Astrocyte (in vitro differentiated cells and primary cell): ENCODE measurements around the gene PTPRT. TPM values are rescaled to one million over a fixed set of nuclear protein-coding genes. Genes with fewer than 3 reads are reported as not detected.

Experiments
- DNase-seq: peaks from one replicate; pipeline ENCODE4 v3.0.0-alpha.2; 2010; ENCODE audit warnings: low read depth
- FAIRE-seq: peaks from 2 replicates; lab custom pipeline; 2011; peaks lifted over from hg19 to GRCh38; lab: Jason Lieb, UNC
- H2AFZ ChIP-seq: 2 replicates; pipeline ENCODE4 v1.6.0; 2012; ENCODE audit warnings: low read depth, low read length, inconsistent platforms
- H3K27ac ChIP-seq: 2 replicates; pipeline ENCODE4 v1.5.1; 2011; ENCODE audit warnings: low read depth, low read length, inconsistent platforms
- H3K27me3 ChIP-seq: 2 replicates; pipeline ENCODE4 v1.6.0; 2011; ENCODE audit warnings: low read length, inconsistent platforms; ENCODE audit not compliant: insufficient read depth
- H3K36me3 ChIP-seq: 2 replicates; pipeline ENCODE4 v1.5.1; 2011; ENCODE audit warnings: low read length, inconsistent platforms; ENCODE audit not compliant: insufficient read depth
- H3K4me1 ChIP-seq: 2 replicates; pipeline ENCODE4 v1.5.1; 2011; ENCODE audit warnings: low read length, inconsistent platforms; ENCODE audit not compliant: insufficient read depth
- H3K4me2 ChIP-seq: 2 replicates; pipeline ENCODE4 v1.6.0; 2012; ENCODE audit warnings: low read length, inconsistent platforms
- H3K4me3 ChIP-seq: 2 replicates; pipeline ENCODE4 v1.5.1; 2011; ENCODE audit warnings: low read depth, mild to moderate bottlenecking, low read length, inconsistent platforms; ENCODE audit not compliant: insufficient read depth
- H3K79me2 ChIP-seq: 2 replicates; pipeline ENCODE4 v1.6.0; 2012; ENCODE audit warnings: mild to moderate bottlenecking, low read length, inconsistent platforms; ENCODE audit not compliant: insufficient read depth
- H3K9ac ChIP-seq: 2 replicates; pipeline ENCODE4 v1.6.0; 2012; ENCODE audit warnings: mild to moderate bottlenecking, low read length, inconsistent platforms
- H3K9me3 ChIP-seq: 2 replicates; pipeline ENCODE4 v1.5.1; 2012; ENCODE audit warnings: low read depth, mild to moderate bottlenecking, low read length, inconsistent platforms; ENCODE audit not compliant: insufficient read depth
- H4K20me1 ChIP-seq: 2 replicates; pipeline ENCODE4 v1.6.0; 2012; ENCODE audit warnings: low read length, inconsistent platforms; ENCODE audit not compliant: insufficient read depth
- H3K27ac Mint-ChIP-seq: one replicate; pipeline ENCODE4 v1.8.0; 2021; ENCODE audit warnings: mild to moderate bottlenecking, mixed read lengths; ENCODE audit not compliant: unreplicated experiment
- H3K27me3 Mint-ChIP-seq: one replicate; pipeline ENCODE4 v1.8.0; 2021; ENCODE audit warnings: low read depth, mixed read lengths; ENCODE audit not compliant: unreplicated experiment
- H3K36me3 Mint-ChIP-seq: one replicate; pipeline ENCODE4 v1.8.0; 2021; ENCODE audit warnings: low read depth, mixed read lengths; ENCODE audit not compliant: unreplicated experiment
- H3K4me1 Mint-ChIP-seq: one replicate; pipeline ENCODE4 v1.8.0; 2021; ENCODE audit warnings: low read depth, mixed read lengths; ENCODE audit not compliant: unreplicated experiment
- H3K4me3 Mint-ChIP-seq: one replicate; pipeline ENCODE4 v1.8.0; 2021; ENCODE audit warnings: mild to moderate bottlenecking, moderate library complexity, mixed read lengths; ENCODE audit not compliant: unreplicated experiment
- H3K9me3 Mint-ChIP-seq: one replicate; pipeline ENCODE4 v1.8.0; 2021; ENCODE audit warnings: mild to moderate bottlenecking, mixed read lengths; ENCODE audit not compliant: unreplicated experiment
- CTCF ChIP-seq: IDR thresholded peaks from 2 replicates; pipeline ENCODE4 v1.5.1; 2011; ENCODE audit warnings: low read depth, mild to moderate bottlenecking, inconsistent platforms, low read length, moderate library complexity; ENCODE audit not compliant: insufficient read depth
- EZH2 ChIP-seq: IDR thresholded peaks from 2 replicates; pipeline ENCODE4 v1.6.1; 2012; ENCODE audit warnings: mild to moderate bottlenecking, low read length, inconsistent platforms; ENCODE audit not compliant: insufficient read depth
- total RNA-seq: library from RNA; stranded (reverse); gene quantifications from 2 replicates; pipeline ENCODE4 v1.2.1, GENCODE V29; 2021

The PTPRT gene
- total RNA-seq, 1 donor from 2014 or later = 0.25 TPM

GRCh38 chr20:43095034-43095433, 94.7 kb downstream of the PTPRT start:
- DNase-seq (no peak), FAIRE-seq (no peak)
- Mint-ChIP-seq H3K4me3 (no peak overlapping the region), H3K4me1 (no peaks in the 10 kb centered on the region), H3K36me3 (no peaks in the 10 kb centered on the region), H3K9me3 (peaks cover 4% of the 10 kb centered on the region), H3K27me3 (peaks cover 2% of the 10 kb centered on the region), H3K27ac (no peak overlapping the region)
- no peak overlapping the region for H3K9ac ChIP-seq
- H3K27me3 ChIP-seq = no peaks in the 10 kb centered on the region
- no peak overlapping the region for H3K4me3 ChIP-seq
- no peak overlapping the region for H3K4me2 ChIP-seq
- no peak overlapping the region for H2AFZ ChIP-seq
- peaks cover 3% of the 10 kb centered on the region for H3K9me3 ChIP-seq
- no peaks in the 10 kb centered on the region for H3K4me1 ChIP-seq
- no peaks in the 10 kb centered on the region for H3K79me2 ChIP-seq
- no peak overlapping the region for H3K27ac ChIP-seq
- H4K20me1 ChIP-seq = no peaks in the 10 kb centered on the region
- TF ChIP-seq CTCF (no peak), EZH2 (no peak)
- no peaks in the 10 kb centered on the region for H3K36me3 ChIP-seq

DNA sequence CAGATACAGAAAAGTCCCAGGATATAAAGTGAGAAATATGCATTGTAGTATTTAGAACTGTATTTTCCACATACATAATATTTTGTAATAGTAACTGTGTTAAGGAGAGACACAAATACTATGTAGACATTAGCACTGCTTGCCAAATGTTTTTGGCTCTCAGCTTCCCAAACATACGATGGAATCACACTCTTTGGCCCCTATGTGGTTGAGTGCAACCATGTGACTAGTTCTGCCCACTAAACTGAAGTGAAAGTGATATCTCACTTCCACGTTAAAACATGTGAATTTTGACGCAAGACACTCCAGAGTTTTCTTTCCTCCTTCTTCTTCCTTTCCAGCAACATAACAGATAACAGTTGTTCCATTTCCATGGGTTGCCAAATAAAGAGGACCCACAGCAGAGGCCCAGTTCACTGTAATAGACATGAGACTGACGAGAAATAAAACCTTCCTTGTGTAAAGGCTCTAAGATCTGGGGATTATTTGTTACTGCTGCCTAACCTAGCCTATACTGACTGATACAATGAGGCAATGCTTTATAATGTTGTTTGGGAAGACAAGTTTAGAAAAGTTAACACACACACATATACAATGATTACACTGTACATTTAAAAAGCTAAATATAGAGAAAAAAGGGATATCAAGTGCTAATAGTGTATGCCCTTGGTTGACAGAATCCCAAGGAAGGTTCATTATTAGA, 97.2 kb downstream of the PTPRT start:
- no peak overlapping the region for H3K9ac ChIP-seq
- H3K27me3 ChIP-seq = no peaks in the 10 kb centered on the region

More for the DNA sequence above, 97.2 kb downstream of the PTPRT start:
- H3K27me3 Mint-ChIP-seq = no peaks in the 10 kb centered on the region
- H3K4me1 ChIP-seq = no peaks in the 10 kb centered on the region
- FAIRE-seq (no peak), DNase-seq (no peak)
- H3K4me2 ChIP-seq = no peak overlapping the region
- no peak overlapping the region for H3K27ac ChIP-seq
- H3K4me3 ChIP-seq = no peak overlapping the region
- H3K4me1 Mint-ChIP-seq = no peaks in the 10 kb centered on the region
- no peaks in the 10 kb centered on the region for H3K36me3 ChIP-seq
- no peak overlapping the region for H3K4me3 Mint-ChIP-seq
- no peaks in the 10 kb centered on the region for H3K79me2 ChIP-seq
- H3K9me3 ChIP-seq = peaks cover 3% of the 10 kb centered on the region
- H4K20me1 ChIP-seq = no peaks in the 10 kb centered on the region
- no peak overlapping the region for H2AFZ ChIP-seq
- no peaks in the 10 kb centered on the region for H3K36me3 Mint-ChIP-seq
- peaks cover 3% of the 10 kb centered on the region for H3K9me3 Mint-ChIP-seq
- TF ChIP-seq EZH2 (no peak), CTCF (no peak)
- H3K27ac Mint-ChIP-seq = no peak overlapping the region
